IMR-90 (cell line): Measurements from ENCODE around the gene TRPC1. TPM values are rescaled to one million over a fixed set of nuclear protein-coding genes. Genes with fewer than 3 reads are reported as not detected.

Experiments used
- ATAC-seq: fragments of 200-7000 bp; cut with Tn5 transposase; 2 replicates; pipeline ENCODE4 v1.9.1; 2020; ENCODE audit warnings: low read depth, mild to moderate bottlenecking, moderate library complexity
- BruUV-seq: library from RNA; stranded (reverse); fragments of 400-500 nt; replicated peaks from 2 replicates; lab custom pipeline; 2021; lab: Mats Ljungman, UMichigan
- CTCF ChIA-PET: fragments of 300-600 bp; formaldehyde crosslinking; extraction: SDS; loops from one replicate; lab custom pipeline; 2021; ENCODE audit warnings: antibody characterized with exemption; lab: Yijun Ruan, JAX
- POLR2A ChIA-PET: fragments of 300-600 bp; sonication (Branson Sonifier 250); formaldehyde crosslinking; loops from one replicate; lab custom pipeline; 2022; ENCODE audit warnings: antibody characterized with exemption; ENCODE audit not compliant: unreplicated experiment; lab: Charles Lee
- DNase-seq: peaks from one replicate; pipeline ENCODE4 v3.0.0; 2013
- H2AFZ ChIP-seq: replicated peaks from 2 replicates; pipeline ENCODE3; 2013; ENCODE audit warnings: low read length, mild to moderate bottlenecking; ENCODE audit not compliant: poor library complexity
- H2AK5ac ChIP-seq: 2 replicates; pipeline ENCODE4 v1.6.1; 2013; ENCODE audit warnings: low read depth, low read length, inconsistent platforms
- H2AK9ac ChIP-seq: replicated peaks from 2 replicates; pipeline ENCODE3; 2013; ENCODE audit warnings: mild to moderate bottlenecking, low read depth, low read length, moderate library complexity; ENCODE audit not compliant: poor library complexity
- H2BK120ac ChIP-seq: 2 replicates; pipeline ENCODE4 v1.6.1; 2013; ENCODE audit warnings: low read depth, low read length, inconsistent platforms
- H2BK15ac ChIP-seq: 3 replicates; pipeline ENCODE4 v1.6.1; 2013; ENCODE audit warnings: low read depth, low read length, inconsistent platforms
- H2BK20ac ChIP-seq: 2 replicates; pipeline ENCODE4 v1.6.1; 2013; ENCODE audit warnings: low read depth, mild to moderate bottlenecking, inconsistent platforms, low read length, moderate library complexity
- H2BK5ac ChIP-seq: 2 replicates; pipeline ENCODE4 v1.6.1; 2013; ENCODE audit warnings: mild to moderate bottlenecking, low read depth, low read length, inconsistent platforms; ENCODE audit not compliant: poor library complexity, severe bottlenecking
- H3K14ac ChIP-seq: replicated peaks from 2 replicates; pipeline ENCODE4 v1.6.1; 2013; ENCODE audit warnings: low read depth, low read length, inconsistent platforms
- H3K18ac ChIP-seq: 2 replicates; pipeline ENCODE4 v1.6.1; 2013; ENCODE audit warnings: low read depth, low read length, control low read depth
- H3K23ac ChIP-seq: 2 replicates; pipeline ENCODE4 v1.6.1; 2013; ENCODE audit warnings: low read depth, low read length, inconsistent platforms
- H3K27ac ChIP-seq: 2 replicates; pipeline ENCODE4 v1.5.1; 2013; ENCODE audit warnings: mild to moderate bottlenecking, control low read depth, low read length; ENCODE audit not compliant: insufficient read depth
- H3K27me3 ChIP-seq: 2 replicates; pipeline ENCODE4 v1.6.1; 2013; ENCODE audit warnings: low read length; ENCODE audit not compliant: control insufficient read depth, insufficient read depth
- H3K36me3 ChIP-seq: 2 replicates; pipeline ENCODE4 v1.6.1; 2013; ENCODE audit warnings: low read length, mixed read lengths; ENCODE audit not compliant: control insufficient read depth, insufficient read depth
- H3K4ac ChIP-seq: 2 replicates; pipeline ENCODE4 v1.6.1; 2013; ENCODE audit warnings: low read depth, low read length, inconsistent platforms
- H3K4me1 ChIP-seq: 2 replicates; pipeline ENCODE4 v1.6.1; 2013; ENCODE audit warnings: low read length, mixed read lengths; ENCODE audit not compliant: control insufficient read depth, insufficient read depth
- H3K4me2 ChIP-seq: 2 replicates; pipeline ENCODE4 v1.6.1; 2013; ENCODE audit warnings: low read depth, mild to moderate bottlenecking, control low read depth, low read length, moderate library complexity
- H3K4me3 ChIP-seq: 2 replicates; pipeline ENCODE4 v1.5.1; 2013; ENCODE audit warnings: low read depth, mild to moderate bottlenecking, control low read depth, low read length, moderate library complexity; ENCODE audit not compliant: insufficient read depth
- H3K56ac ChIP-seq: 2 replicates; pipeline ENCODE4 v1.6.1; 2013; ENCODE audit warnings: low read length, inconsistent platforms; ENCODE audit not compliant: insufficient read depth; ENCODE audit errors: extremely low read depth
- H3K79me1 ChIP-seq, 2 experiments: 2 replicates each; pipeline ENCODE4 v1.6.1; 2013; ENCODE audit warnings: low read length in 2 of 2, inconsistent platforms in 1 of 2, low read depth in 1 of 2
- H3K9ac ChIP-seq: 2 replicates; pipeline ENCODE4 v1.6.1; 2013; ENCODE audit warnings: low read depth, low read length, control low read depth
- H3K9me1 ChIP-seq: 2 replicates; pipeline ENCODE4 v1.6.1; 2013; ENCODE audit warnings: low read length, inconsistent platforms; ENCODE audit not compliant: insufficient read depth
- H3K9me3 ChIP-seq: 2 replicates; pipeline ENCODE4 v1.6.1; 2013; ENCODE audit warnings: low read length; ENCODE audit not compliant: control insufficient read depth, insufficient read depth
- H4K20me1 ChIP-seq: 2 replicates; pipeline ENCODE4 v1.6.1; 2013; ENCODE audit warnings: low read length, inconsistent platforms; ENCODE audit not compliant: insufficient read depth
- H4K5ac ChIP-seq: 2 replicates; pipeline ENCODE4 v1.6.1; 2013; ENCODE audit warnings: mild to moderate bottlenecking, low read depth, low read length, control low read depth
- H4K8ac ChIP-seq, 2 experiments: 2 replicates each; pipeline ENCODE4 v1.6.1; 2013; ENCODE audit warnings: low read depth in 2 of 2, low read length in 2 of 2, control low read depth in 1 of 2, inconsistent platforms in 1 of 2
- H4K91ac ChIP-seq: 2 replicates; pipeline ENCODE4 v1.6.1; 2013; ENCODE audit warnings: low read depth, low read length, inconsistent platforms; ENCODE audit not compliant: insufficient read depth
- CEBPB ChIP-seq: IDR thresholded peaks from 2 replicates; pipeline ENCODE4 v1.6.1; 2012; ENCODE audit warnings: low read depth, low read length, improper control_type of control experiment
- CHD1 ChIP-seq: IDR thresholded peaks from 2 replicates; pipeline ENCODE4 v1.6.1; 2012; ENCODE audit warnings: low read depth, low read length, improper control_type of control experiment
- FOS ChIP-seq: fragments of 150-350 bp; IDR thresholded peaks from 2 replicates; pipeline ENCODE4 v1.6.1; 2016; ENCODE audit warnings: low read depth, low read length
- MAFK ChIP-seq: IDR thresholded peaks from 2 replicates; pipeline ENCODE4 v1.6.1; 2012; ENCODE audit warnings: low read depth, low read length, improper control_type of control experiment
- MAZ ChIP-seq: IDR thresholded peaks from 2 replicates; pipeline ENCODE4 v1.6.1; 2012; ENCODE audit warnings: low read depth, mild to moderate bottlenecking, low read length, improper control_type of control experiment, moderate library complexity, borderline replicate concordance
- MXI1 ChIP-seq: IDR thresholded peaks from 2 replicates; pipeline ENCODE4 v1.6.1; 2012; ENCODE audit warnings: low read depth, mild to moderate bottlenecking, low read length, moderate library complexity, borderline replicate concordance
- NFE2L2 ChIP-seq: fragments of 150-350 bp; IDR thresholded peaks from 2 replicates; pipeline ENCODE4 v1.6.1; 2016; ENCODE audit warnings: low read depth, mild to moderate bottlenecking, low read length
- RCOR1 ChIP-seq: IDR thresholded peaks from 2 replicates; pipeline ENCODE4 v1.6.1; 2012; ENCODE audit warnings: mild to moderate bottlenecking, low read length, improper control_type of control experiment; ENCODE audit not compliant: insufficient replicate concordance
- SMC3 ChIP-seq: fragments of 150-350 bp; IDR thresholded peaks from 2 replicates; pipeline ENCODE4 v1.6.1; 2016; ENCODE audit warnings: low read depth, mild to moderate bottlenecking, antibody characterized with exemption, low read length, moderate library complexity
- WGBS, 2 experiments: methylation state at CpG; one replicate each; pipeline versions ENCODE4 v1.1.5 to v1.1.7; 2013; ENCODE audit warnings: missing lambda C conversion rate in 2 of 2; ENCODE audit not compliant: insufficient read length in 1 of 2; ENCODE audit errors: extremely low coverage in 2 of 2; 5-methylcytosine and 5-hydroxymethylcytosine counted together
- dilution Hi-C: fragments of 300-500 bp; cut with HindIII; formaldehyde crosslinking; loops from one replicate; pipeline ENCODE4 v1.14.3; 2018; ENCODE audit warnings: low sequenced_read_pairs; ENCODE audit not compliant: unreplicated experiment
- in situ Hi-C: fragments of 300-500 bp; cut with MboI; formaldehyde crosslinking; loops from 3 replicates; pipeline ENCODE4 v1.14.3; 2019; ENCODE audit warnings: low sequenced_read_pairs, inconsistent platforms, mixed read lengths
- intact Hi-C: fragments of 100-400 bp; cut with micrococcal nuclease; formaldehyde crosslinking; loops from 2 replicates; pipeline ENCODE4 v1.10.0; 2022
- polyA plus RNA-seq, 3 experiments: library from polyadenylated mRNA; depleted of rRNA; stranded (reverse); fragments of >200 nt; gene quantifications; 2 replicates each; pipeline ENCODE4 v1.2.3, GENCODE V29; 2012; ENCODE audit warnings: low replicate concordance in 1 of 3
- total RNA-seq: library from RNA; depleted of rRNA; stranded (reverse); fragments of >200 nt; gene quantifications from 2 replicates; pipeline ENCODE4 v1.2.3, GENCODE V29; 2012
- TF ChIP-seq, protein P1 (sequence below): fragments of 150-350 bp; IDR thresholded peaks from 2 replicates; pipeline ENCODE4 v1.6.1; 2016; ENCODE audit warnings: low read depth, mild to moderate bottlenecking, low read length, moderate library complexity, borderline replicate concordance

The TRPC1 gene
- total and polyA plus RNA-seq, 2 of the 4 experiments (the other 2 are of a cell fraction), result 5.9 to 7.2 TPM

DNA sequence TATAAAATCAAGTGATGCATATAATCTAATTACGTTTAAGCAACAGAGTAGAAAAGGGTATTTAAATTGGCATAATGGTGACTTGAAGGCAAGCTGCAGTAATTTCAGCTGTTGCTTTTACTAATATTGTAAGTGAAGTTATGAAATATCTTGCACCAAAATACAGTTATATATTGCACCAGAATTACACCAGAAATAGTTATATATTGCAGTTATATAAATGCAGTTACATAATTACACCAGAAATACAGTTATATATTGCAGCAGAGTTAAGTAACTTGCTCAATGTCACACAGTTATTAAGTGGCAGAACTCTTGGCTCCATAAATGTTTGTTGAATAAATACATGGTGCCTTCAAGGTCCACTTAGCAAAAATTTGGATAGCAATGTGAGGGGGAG, 113.7 kb downstream of the TRPC1 start:
- no peak for DNase-seq
- dilution Hi-C loops, result no loop called here
- H3K4me2 ChIP-seq, result no peak overlapping the region

More for the DNA sequence above, 113.7 kb downstream of the TRPC1 start:
- H3K18ac ChIP-seq, result no peak overlapping the region
- H3K79me1 ChIP-seq, result no peaks in the 10 kb centered on the region
- H2BK20ac ChIP-seq, result no peak overlapping the region
- POLR2A ChIA-PET, result no interaction called here
- no peak overlapping the region for H3K27ac ChIP-seq
- H3K9ac ChIP-seq, result no peak overlapping the region
- no peak overlapping the region for H4K8ac ChIP-seq
- H4K91ac ChIP-seq, result no peak overlapping the region
- no peak overlapping the region for H3K14ac ChIP-seq
- H2AK5ac ChIP-seq, result no peak overlapping the region
- H3K4me3 ChIP-seq, result no peak overlapping the region
- no peaks in the 10 kb centered on the region for H3K9me1 ChIP-seq
- H3K4ac ChIP-seq, result no peak overlapping the region
- H2BK5ac ChIP-seq, result no peak overlapping the region
- H3K23ac ChIP-seq, result no peak overlapping the region
- no TSS peak for BruUV-seq
- H2BK15ac ChIP-seq, result no peak overlapping the region
- H3K27me3 ChIP-seq, result peaks cover 9% of the 10 kb centered on the region
- CTCF ChIA-PET, result no interaction called here
- WGBS, 2 experiments, result no CpG with 5 or more reads among the region's 1 CpG
- intact Hi-C loops, result no loop called here
- no peaks in the 10 kb centered on the region for H3K36me3 ChIP-seq
- TF ChIP-seq MAZ (no peak), SMC3 (no peak), RCOR1 (no peak), MXI1 (no peak), NFE2L2 (no peak), CHD1 (no peak), FOS (no peak), CEBPB (no peak), MAFK (no peak)
- TF ChIP-seq, protein P1, sequence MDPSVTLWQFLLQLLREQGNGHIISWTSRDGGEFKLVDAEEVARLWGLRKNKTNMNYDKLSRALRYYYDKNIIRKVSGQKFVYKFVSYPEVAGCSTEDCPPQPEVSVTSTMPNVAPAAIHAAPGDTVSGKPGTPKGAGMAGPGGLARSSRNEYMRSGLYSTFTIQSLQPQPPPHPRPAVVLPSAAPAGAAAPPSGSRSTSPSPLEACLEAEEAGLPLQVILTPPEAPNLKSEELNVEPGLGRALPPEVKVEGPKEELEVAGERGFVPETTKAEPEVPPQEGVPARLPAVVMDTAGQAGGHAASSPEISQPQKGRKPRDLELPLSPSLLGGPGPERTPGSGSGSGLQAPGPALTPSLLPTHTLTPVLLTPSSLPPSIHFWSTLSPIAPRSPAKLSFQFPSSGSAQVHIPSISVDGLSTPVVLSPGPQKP, result no peak
- H4K5ac ChIP-seq, result no peak overlapping the region
- no peak overlapping the region for H2AFZ ChIP-seq
- no peak overlapping the region for H3K56ac ChIP-seq
- no peak for ATAC-seq
- H4K20me1 ChIP-seq, result no peaks in the 10 kb centered on the region
- H2BK120ac ChIP-seq, result no peak overlapping the region
- no peaks in the 10 kb centered on the region for H3K4me1 ChIP-seq
- H2AK9ac ChIP-seq, result no peak overlapping the region
- H3K9me3 ChIP-seq, result peaks cover 2% of the 10 kb centered on the region; the same call in 1 of the 2 replicates
- in situ Hi-C loops, result no loop called here
